Memory B cell (primary cell): ENCODE results near the gene RHBDF1.
"Not testable (repeated sequence)": the region's sequence is repeated elsewhere in the genome, so short reads cannot be mapped to it uniquely, and the experiment has no call there.

Experiments used
- ATAC-seq: fragments of 150-1000 bp; cut with Tn5 transposase; 2 replicates; pipeline ENCODE4 v1.10.0; 2021; ENCODE audit warnings: low read depth, mild to moderate bottlenecking, moderate library complexity
- DNase-seq, 2 donors: peaks; one replicate each; pipeline ENCODE4 v3.0.0; 2022; ENCODE audit warnings: low spot score in 2 of 2
- H3K27ac Mint-ChIP-seq: one replicate; pipeline ENCODE4 v1.8.0; 2022; ENCODE audit warnings: mild to moderate bottlenecking, moderate library complexity, mixed read lengths
- H3K27me3 Mint-ChIP-seq: one replicate; pipeline ENCODE4 v1.8.0; 2022; ENCODE audit warnings: mixed read lengths
- H3K36me3 Mint-ChIP-seq: one replicate; pipeline ENCODE4 v1.8.0; 2022; ENCODE audit warnings: mild to moderate bottlenecking, mixed read lengths
- H3K4me1 Mint-ChIP-seq: one replicate; pipeline ENCODE4 v1.8.0; 2022; ENCODE audit warnings: mixed read lengths
- H3K4me3 Mint-ChIP-seq: one replicate; pipeline ENCODE4 v1.8.0; 2022; ENCODE audit warnings: mild to moderate bottlenecking, moderate library complexity, mixed read lengths
- H3K9me3 Mint-ChIP-seq: one replicate; pipeline ENCODE4 v1.8.0; 2022; ENCODE audit warnings: mixed read lengths

Gene RHBDF1

DNA sequence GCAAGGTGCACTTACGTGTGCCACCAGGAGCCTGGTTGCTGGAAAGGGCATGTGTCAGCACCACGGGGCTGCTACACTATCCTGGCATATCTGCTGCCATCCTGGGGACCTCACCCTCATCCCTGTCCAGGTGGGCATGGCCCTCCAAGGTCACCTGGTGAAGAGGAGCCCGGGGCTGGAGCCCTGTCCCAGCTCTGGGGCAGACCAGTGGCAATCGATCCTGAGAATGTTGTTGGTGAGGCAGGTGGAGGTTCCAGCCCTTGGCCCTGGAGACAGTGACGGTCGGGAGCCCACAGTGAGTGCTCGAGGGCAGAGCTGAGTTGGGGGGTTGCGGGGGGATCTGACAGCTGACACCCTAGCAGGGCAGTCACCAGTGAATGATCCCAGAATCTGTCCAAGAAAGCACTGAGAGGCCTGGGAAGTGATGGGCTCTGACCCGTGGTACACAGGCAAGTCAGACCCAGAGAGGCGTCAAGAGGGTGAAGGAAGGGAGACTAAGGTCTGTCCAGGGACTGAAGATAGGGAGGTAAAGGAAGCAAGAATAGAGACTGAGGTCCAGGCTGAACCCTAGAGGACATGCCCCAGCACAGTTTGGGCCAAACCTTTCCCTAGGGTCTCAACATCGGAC is 36.6 kb downstream of the RHBDF1 start:
- no peak for ATAC-seq
- Mint-ChIP-seq H3K27me3 (no peaks in the 10 kb centered on the region), H3K4me1 (peaks cover 58% of the 10 kb centered on the region)

GRCh38 chr16:35011-35677 is 37.3 kb downstream of the RHBDF1 start:
- ATAC-seq, result peak; percentile 58
- Mint-ChIP-seq H3K36me3 (peaks cover 3% of the 10 kb centered on the region), H3K4me1 (peaks cover 63% of the 10 kb centered on the region), H3K27me3 (no peaks in the 10 kb centered on the region), H3K9me3 (no peaks in the 10 kb centered on the region), H3K4me3 (peak overlapping the region; percentile 88), H3K27ac (peak overlapping the region; percentile 95)
- peak; percentile 50 to 58 for DNase-seq

More for the DNA sequence above, 36.6 kb downstream of the RHBDF1 start:
- H3K4me3 Mint-ChIP-seq, result peak overlapping the region; percentile 88
- peak overlapping the region; percentile 95 for H3K27ac Mint-ChIP-seq
- no peak for DNase-seq
- H3K36me3 Mint-ChIP-seq, result peaks cover 2% of the 10 kb centered on the region
- H3K9me3 Mint-ChIP-seq, result no peaks in the 10 kb centered on the region

DNA sequence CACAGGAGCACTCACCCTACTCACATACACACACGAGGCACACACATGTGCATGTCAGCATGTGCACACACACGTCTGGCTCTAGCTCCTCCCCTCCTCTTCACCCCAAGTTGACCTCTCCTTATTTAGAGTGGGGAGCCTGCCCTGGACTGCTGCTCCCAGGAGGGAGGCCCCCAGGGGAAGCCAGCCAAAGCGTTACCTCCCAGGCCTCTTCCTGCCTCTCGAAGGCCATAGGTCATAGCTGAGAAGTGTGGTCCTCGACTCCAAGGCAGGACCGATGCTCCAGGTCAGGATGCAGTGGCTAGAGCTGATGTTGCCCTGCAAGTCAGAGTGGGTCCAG is 37.8 kb downstream of the RHBDF1 start:
- no peak for ATAC-seq

GRCh38 chr16:33877-34647 is 38.4 kb downstream of the RHBDF1 start:
- Mint-ChIP-seq H3K36me3 (peaks cover 4% of the 10 kb centered on the region), H3K27ac (peak overlapping the region; percentile 95), H3K4me3 (peak overlapping the region; percentile 88), H3K4me1 (peaks cover 55% of the 10 kb centered on the region), H3K9me3 (no peaks in the 10 kb centered on the region), H3K27me3 (no peaks in the 10 kb centered on the region)
- DNase-seq (no peak), ATAC-seq (no peak)

More for the DNA sequence above, 37.8 kb downstream of the RHBDF1 start:
- peaks cover 4% of the 10 kb centered on the region for H3K36me3 Mint-ChIP-seq
- no peaks in the 10 kb centered on the region for H3K27me3 Mint-ChIP-seq
- peak overlapping the region; percentile 88 for H3K4me3 Mint-ChIP-seq
- no peak for DNase-seq
- H3K4me1 Mint-ChIP-seq, result peaks cover 60% of the 10 kb centered on the region
- H3K27ac Mint-ChIP-seq, result peak overlapping the region; percentile 95
- H3K9me3 Mint-ChIP-seq, result no peaks in the 10 kb centered on the region

DNA sequence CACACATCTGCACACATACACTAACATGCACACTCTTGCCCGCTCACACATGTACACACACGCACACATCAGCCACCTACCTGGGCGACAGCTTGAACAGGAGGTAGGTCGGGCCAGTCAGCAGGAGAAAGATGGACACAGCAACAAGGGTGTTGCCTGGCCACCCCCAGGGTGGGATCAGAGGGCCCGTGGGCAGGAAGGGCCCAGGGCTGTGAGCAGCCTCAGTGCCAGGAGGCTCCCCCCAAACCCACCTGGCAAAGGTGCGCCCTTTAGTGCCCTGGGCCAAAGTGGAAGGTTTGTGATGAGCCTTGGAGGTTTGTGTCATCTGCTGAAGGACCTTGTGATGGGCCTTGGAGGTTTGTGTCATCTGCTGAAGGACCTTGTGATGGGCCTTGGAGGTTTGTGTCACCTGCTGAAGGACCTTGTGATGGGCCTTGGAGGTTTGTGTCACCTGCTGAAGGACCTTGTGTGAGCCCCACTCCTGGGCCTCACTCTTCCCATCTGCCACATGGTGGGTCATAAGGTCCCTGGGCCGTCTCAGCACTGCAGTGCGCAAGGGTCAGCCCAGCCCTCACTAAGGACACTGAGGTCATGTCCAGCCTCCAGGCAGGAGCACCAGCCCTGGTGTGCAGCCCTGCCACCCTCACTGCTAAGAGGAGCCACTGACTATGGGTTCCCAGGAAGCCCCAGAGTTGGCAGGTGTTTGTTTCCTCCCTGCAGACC is 39.1 kb downstream of the RHBDF1 start:
- not testable (repeated sequence) for H3K36me3 Mint-ChIP-seq, ATAC-seq, DNase-seq, H3K27me3 Mint-ChIP-seq, H3K9me3 Mint-ChIP-seq
- Mint-ChIP-seq H3K4me3 (peak overlapping the region; percentile 88), H3K4me1 (peaks cover 47% of the 10 kb centered on the region), H3K27ac (peak overlapping the region; percentile 95)

DNA sequence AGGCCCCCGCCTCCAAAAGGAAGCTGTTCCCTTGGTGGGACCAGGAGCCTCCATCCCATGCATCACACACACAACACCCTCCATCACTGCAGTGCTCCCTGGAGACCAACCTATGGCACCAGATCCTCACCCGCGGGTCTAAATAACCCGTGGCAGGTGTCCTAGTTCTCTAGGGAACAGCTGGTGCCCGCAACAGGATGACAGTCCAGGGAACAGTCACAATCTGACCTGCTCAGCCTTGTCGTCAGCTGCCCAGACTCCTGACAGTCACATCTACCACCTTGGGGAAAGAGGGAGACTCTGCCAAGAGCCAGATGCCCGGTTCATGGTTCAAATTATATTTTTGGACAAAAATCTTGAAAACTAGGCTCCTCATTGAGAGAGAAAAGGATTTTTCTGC is 41.8 kb downstream of the RHBDF1 start:
- peak overlapping the region; percentile 33 for H3K4me3 Mint-ChIP-seq
- not testable (repeated sequence) for H3K36me3 Mint-ChIP-seq, H3K9me3 Mint-ChIP-seq, ATAC-seq, DNase-seq, H3K27me3 Mint-ChIP-seq
- peak overlapping the region; percentile 82 for H3K27ac Mint-ChIP-seq
- H3K4me1 Mint-ChIP-seq, result peaks cover 31% of the 10 kb centered on the region

- peak; percentile 66 for ATAC-seq
- H3K4me3 Mint-ChIP-seq, H3K4me1 Mint-ChIP-seq, H3K27ac Mint-ChIP-seq, H3K36me3 Mint-ChIP-seq, DNase-seq, H3K27me3 Mint-ChIP-seq, H3K9me3 Mint-ChIP-seq: not testable (repeated sequence)
These were observed 46.5 kb downstream of the RHBDF1 start for GRCh38 chr16:25926-26348.

DNA sequence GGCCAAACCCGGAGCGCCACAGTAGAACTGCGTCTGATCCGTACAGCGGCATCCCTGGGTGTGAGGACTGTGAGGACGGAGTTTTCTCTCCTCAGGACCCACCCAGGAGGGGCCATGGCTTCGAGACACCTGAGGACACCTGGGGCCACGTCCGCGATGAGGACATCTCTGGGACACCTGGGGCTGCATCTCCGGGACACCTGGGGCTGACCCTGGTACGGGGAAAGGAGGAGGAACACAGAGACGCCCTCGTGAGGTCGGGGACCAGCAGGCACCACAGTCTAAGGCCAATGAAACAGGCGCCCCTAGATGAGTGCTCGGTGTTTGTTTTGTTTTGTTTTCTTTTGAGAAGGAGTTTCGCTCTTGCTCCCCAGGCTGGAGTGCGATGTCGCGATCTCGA is 48.3 kb downstream of the RHBDF1 start:
- H3K9me3 Mint-ChIP-seq, H3K4me3 Mint-ChIP-seq, H3K36me3 Mint-ChIP-seq, ATAC-seq, H3K4me1 Mint-ChIP-seq, DNase-seq, H3K27me3 Mint-ChIP-seq, H3K27ac Mint-ChIP-seq: not testable (repeated sequence)

GRCh38 chr16:20886-21285 is 51.5 kb downstream of the RHBDF1 start:
- not testable (repeated sequence) for H3K36me3 Mint-ChIP-seq, H3K4me3 Mint-ChIP-seq, DNase-seq, H3K9me3 Mint-ChIP-seq, H3K27me3 Mint-ChIP-seq, H3K27ac Mint-ChIP-seq, ATAC-seq, H3K4me1 Mint-ChIP-seq

GRCh38 chr16:17062-17765 is 55.2 kb downstream of the RHBDF1 start:
- not testable (repeated sequence) for ATAC-seq, H3K27ac Mint-ChIP-seq, H3K4me1 Mint-ChIP-seq, H3K36me3 Mint-ChIP-seq, DNase-seq, H3K4me3 Mint-ChIP-seq, H3K9me3 Mint-ChIP-seq, H3K27me3 Mint-ChIP-seq

- ATAC-seq (peak; percentile 50), DNase-seq (peak; percentile 73 to 91)
- H3K27ac Mint-ChIP-seq, H3K4me1 Mint-ChIP-seq, H3K27me3 Mint-ChIP-seq, H3K9me3 Mint-ChIP-seq, H3K36me3 Mint-ChIP-seq: not testable (repeated sequence)
- H3K4me3 Mint-ChIP-seq, result peak overlapping the region; percentile 32
These were observed 61.7 kb downstream of the RHBDF1 start for GRCh38 chr16:10772-11171.

- DNase-seq (no peak), ATAC-seq (peak; percentile 93)
- Mint-ChIP-seq H3K4me3 (peak overlapping the region; percentile 74), H3K4me1 (no peaks in the 10 kb centered on the region), H3K9me3 (no peaks in the 10 kb centered on the region), H3K27me3 (no peaks in the 10 kb centered on the region), H3K36me3 (no peaks in the 10 kb centered on the region), H3K27ac (peak overlapping the region; percentile 47)
These were observed 62.3 kb downstream of the RHBDF1 start for GRCh38 chr16:9903-10665.
